HEK293 (cell line): Measurements from ENCODE around the gene LIPJ.

Experiments
- GLIS2 ChIP-seq: fragments of 450-650 bp; formaldehyde crosslinking; IDR thresholded peaks from 2 replicates; pipeline ENCODE4 v1.5.1; 2016; ENCODE audit warnings: missing biosample characterization, missing genetic modification characterization
- HIC1 ChIP-seq: fragments of 450-650 bp; formaldehyde crosslinking; IDR thresholded peaks from 2 replicates; pipeline ENCODE4 v1.5.1; 2016; ENCODE audit warnings: missing biosample characterization, missing genetic modification characterization
- PATZ1 ChIP-seq: fragments of 450-650 bp; formaldehyde crosslinking; IDR thresholded peaks from 2 replicates; pipeline ENCODE4 v1.5.1; 2016; ENCODE audit warnings: missing biosample characterization, missing genetic modification characterization
- PRDM6 ChIP-seq: fragments of 450-650 bp; formaldehyde crosslinking; IDR thresholded peaks from 2 replicates; pipeline ENCODE4 v1.5.1; 2017; ENCODE audit warnings: missing biosample characterization, missing genetic modification characterization
- RBAK ChIP-seq: fragments of 450-650 bp; formaldehyde crosslinking; IDR thresholded peaks from 2 replicates; pipeline ENCODE4 v1.5.1; 2016; ENCODE audit warnings: missing biosample characterization, missing genetic modification characterization
- ZBTB21 ChIP-seq: fragments of 450-650 bp; formaldehyde crosslinking; IDR thresholded peaks from 2 replicates; pipeline ENCODE4 v1.5.1; 2017; ENCODE audit warnings: missing biosample characterization, missing genetic modification characterization
- ZBTB6 ChIP-seq: fragments of 450-650 bp; formaldehyde crosslinking; IDR thresholded peaks from 2 replicates; pipeline ENCODE4 v1.5.1; 2017; ENCODE audit warnings: missing biosample characterization, missing genetic modification characterization
- ZNF132 ChIP-seq: fragments of 450-650 bp; formaldehyde crosslinking; IDR thresholded peaks from 2 replicates; pipeline ENCODE4 v1.5.1; 2017; ENCODE audit warnings: missing biosample characterization, missing genetic modification characterization, borderline replicate concordance
- ZNF223 ChIP-seq: fragments of 450-650 bp; formaldehyde crosslinking; IDR thresholded peaks from 2 replicates; pipeline ENCODE4 v1.5.1; 2016; ENCODE audit warnings: missing biosample characterization, missing genetic modification characterization
- ZNF280C ChIP-seq: fragments of 450-650 bp; formaldehyde crosslinking; IDR thresholded peaks from 2 replicates; pipeline ENCODE4 v1.5.1; 2016; ENCODE audit warnings: missing biosample characterization, missing genetic modification characterization
- ZNF549 ChIP-seq: fragments of 450-650 bp; IDR thresholded peaks from 2 replicates; pipeline ENCODE4 v1.5.1; 2018; ENCODE audit warnings: missing biosample characterization, missing genetic modification characterization, mild to moderate bottlenecking, inconsistent platforms, moderate library complexity
- ZNF626 ChIP-seq: fragments of 450-650 bp; sonication (Bioruptor Pico); formaldehyde crosslinking; IDR thresholded peaks from 2 replicates; pipeline ENCODE4 v1.5.1; 2018; ENCODE audit warnings: missing biosample characterization, missing genetic modification characterization, inconsistent platforms
- ZNF843 ChIP-seq: fragments of 450-650 bp; formaldehyde crosslinking; IDR thresholded peaks from 2 replicates; pipeline ENCODE4 v1.5.1; 2016; ENCODE audit warnings: missing biosample characterization, missing genetic modification characterization
- ZSCAN30 ChIP-seq: fragments of 450-650 bp; IDR thresholded peaks from 2 replicates; pipeline ENCODE4 v1.5.1; 2018; ENCODE audit warnings: missing biosample characterization, mild to moderate bottlenecking, missing genetic modification characterization, moderate library complexity
- ZXDB ChIP-seq: fragments of 450-650 bp; formaldehyde crosslinking; IDR thresholded peaks from 2 replicates; pipeline ENCODE4 v1.5.1; 2016; ENCODE audit warnings: missing biosample characterization, missing genetic modification characterization
- TF ChIP-seq, protein P1 (sequence below): fragments of 450-650 bp; IDR thresholded peaks from 2 replicates; pipeline ENCODE4 v1.5.1; 2018; ENCODE audit warnings: missing biosample characterization, mild to moderate bottlenecking, missing genetic modification characterization
- TF ChIP-seq, protein P2 (sequence below): fragments of 450-650 bp; formaldehyde crosslinking; IDR thresholded peaks from 2 replicates; pipeline ENCODE4 v1.5.1; 2017; ENCODE audit warnings: missing biosample characterization, missing genetic modification characterization
- TF ChIP-seq, protein P3 (sequence below): fragments of 450-650 bp; IDR thresholded peaks from 2 replicates; pipeline ENCODE4 v1.5.1; 2018; ENCODE audit warnings: missing biosample characterization, missing genetic modification characterization
- TF ChIP-seq, protein P4 (sequence below): fragments of 450-650 bp; formaldehyde crosslinking; IDR thresholded peaks from 2 replicates; pipeline ENCODE4 v1.5.1; 2016; ENCODE audit warnings: missing biosample characterization, missing genetic modification characterization
- TF ChIP-seq, protein P5 (sequence below): fragments of 450-650 bp; formaldehyde crosslinking; IDR thresholded peaks from 2 replicates; pipeline ENCODE4 v1.5.1; 2016; ENCODE audit warnings: missing biosample characterization, missing genetic modification characterization

LIPJ gene

DNA sequence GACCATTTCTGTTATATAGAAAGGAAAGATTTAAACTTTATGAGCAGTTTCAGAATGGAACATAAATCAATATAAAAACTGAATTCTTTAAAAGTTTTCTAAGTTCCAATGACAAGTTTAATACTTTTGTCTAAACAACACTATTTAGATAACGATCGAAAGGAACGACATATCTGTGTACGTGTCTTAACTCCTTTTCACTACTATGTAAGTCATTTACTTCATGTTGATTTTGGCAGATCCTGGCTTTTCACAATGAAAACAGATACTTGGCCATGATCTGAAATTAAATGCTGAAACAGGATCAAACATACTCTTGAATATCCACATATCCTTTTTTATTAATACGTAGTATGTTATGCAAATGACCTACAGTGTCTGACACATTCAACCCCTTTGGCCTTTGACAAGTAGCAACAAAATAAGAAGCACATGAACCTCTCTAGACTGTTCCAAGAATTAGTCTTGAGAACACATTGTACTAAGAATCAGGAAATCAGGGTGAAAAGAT is 45.4 kb upstream of the LIPJ start (continued):
- TF ChIP-seq PRDM6 (tag by site-specific recombination): peak; percentile 91
- peak; percentile 87 for TF ChIP-seq ZXDB (tag by site-specific recombination)
- TF ChIP-seq ZNF280C (tag by site-specific recombination): no peak
- 0 out of 2 replicates have a peak, but pooled peaks have one; percentile 60 for TF ChIP-seq ZNF626 (tag by site-specific recombination)
- TF ChIP-seq, protein P1, sequence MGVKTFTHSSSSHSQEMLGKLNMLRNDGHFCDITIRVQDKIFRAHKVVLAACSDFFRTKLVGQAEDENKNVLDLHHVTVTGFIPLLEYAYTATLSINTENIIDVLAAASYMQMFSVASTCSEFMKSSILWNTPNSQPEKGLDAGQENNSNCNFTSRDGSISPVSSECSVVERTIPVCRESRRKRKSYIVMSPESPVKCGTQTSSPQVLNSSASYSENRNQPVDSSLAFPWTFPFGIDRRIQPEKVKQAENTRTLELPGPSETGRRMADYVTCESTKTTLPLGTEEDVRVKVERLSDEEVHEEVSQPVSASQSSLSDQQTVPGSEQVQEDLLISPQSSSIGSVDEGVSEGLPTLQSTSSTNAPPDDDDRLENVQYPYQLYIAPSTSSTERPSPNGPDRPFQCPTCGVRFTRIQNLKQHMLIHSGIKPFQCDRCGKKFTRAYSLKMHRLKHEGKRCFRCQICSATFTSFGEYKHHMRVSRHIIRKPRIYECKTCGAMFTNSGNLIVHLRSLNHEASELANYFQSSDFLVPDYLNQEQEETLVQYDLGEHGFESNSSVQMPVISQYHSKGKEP (tag by site-specific recombination): peak; percentile 38; the same call in 1 of the 2 replicates
- 0 out of 2 replicates have a peak, but pooled peaks have one; percentile 11 for TF ChIP-seq ZNF549 (tag by site-specific recombination)
- TF ChIP-seq RBAK (tag by site-specific recombination): no peak
- TF ChIP-seq, protein P2, sequence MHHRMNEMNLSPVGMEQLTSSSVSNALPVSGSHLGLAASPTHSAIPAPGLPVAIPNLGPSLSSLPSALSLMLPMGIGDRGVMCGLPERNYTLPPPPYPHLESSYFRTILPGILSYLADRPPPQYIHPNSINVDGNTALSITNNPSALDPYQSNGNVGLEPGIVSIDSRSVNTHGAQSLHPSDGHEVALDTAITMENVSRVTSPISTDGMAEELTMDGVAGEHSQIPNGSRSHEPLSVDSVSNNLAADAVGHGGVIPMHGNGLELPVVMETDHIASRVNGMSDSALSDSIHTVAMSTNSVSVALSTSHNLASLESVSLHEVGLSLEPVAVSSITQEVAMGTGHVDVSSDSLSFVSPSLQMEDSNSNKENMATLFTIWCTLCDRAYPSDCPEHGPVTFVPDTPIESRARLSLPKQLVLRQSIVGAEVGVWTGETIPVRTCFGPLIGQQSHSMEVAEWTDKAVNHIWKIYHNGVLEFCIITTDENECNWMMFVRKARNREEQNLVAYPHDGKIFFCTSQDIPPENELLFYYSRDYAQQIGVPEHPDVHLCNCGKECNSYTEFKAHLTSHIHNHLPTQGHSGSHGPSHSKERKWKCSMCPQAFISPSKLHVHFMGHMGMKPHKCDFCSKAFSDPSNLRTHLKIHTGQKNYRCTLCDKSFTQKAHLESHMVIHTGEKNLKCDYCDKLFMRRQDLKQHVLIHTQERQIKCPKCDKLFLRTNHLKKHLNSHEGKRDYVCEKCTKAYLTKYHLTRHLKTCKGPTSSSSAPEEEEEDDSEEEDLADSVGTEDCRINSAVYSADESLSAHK (tag by site-specific recombination): peak; percentile 44; the same call in 1 of the 2 replicates
- TF ChIP-seq, protein P3, sequence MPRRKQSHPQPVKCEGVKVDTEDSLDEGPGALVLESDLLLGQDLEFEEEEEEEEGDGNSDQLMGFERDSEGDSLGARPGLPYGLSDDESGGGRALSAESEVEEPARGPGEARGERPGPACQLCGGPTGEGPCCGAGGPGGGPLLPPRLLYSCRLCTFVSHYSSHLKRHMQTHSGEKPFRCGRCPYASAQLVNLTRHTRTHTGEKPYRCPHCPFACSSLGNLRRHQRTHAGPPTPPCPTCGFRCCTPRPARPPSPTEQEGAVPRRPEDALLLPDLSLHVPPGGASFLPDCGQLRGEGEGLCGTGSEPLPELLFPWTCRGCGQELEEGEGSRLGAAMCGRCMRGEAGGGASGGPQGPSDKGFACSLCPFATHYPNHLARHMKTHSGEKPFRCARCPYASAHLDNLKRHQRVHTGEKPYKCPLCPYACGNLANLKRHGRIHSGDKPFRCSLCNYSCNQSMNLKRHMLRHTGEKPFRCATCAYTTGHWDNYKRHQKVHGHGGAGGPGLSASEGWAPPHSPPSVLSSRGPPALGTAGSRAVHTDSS (tag by site-specific recombination): peak; percentile 27; the same call in 1 of the 2 replicates
- TF ChIP-seq ZNF132: no peak
- TF ChIP-seq PATZ1: no peak
- TF ChIP-seq GLIS2 (tag by site-specific recombination): no peak
- TF ChIP-seq, protein P4, sequence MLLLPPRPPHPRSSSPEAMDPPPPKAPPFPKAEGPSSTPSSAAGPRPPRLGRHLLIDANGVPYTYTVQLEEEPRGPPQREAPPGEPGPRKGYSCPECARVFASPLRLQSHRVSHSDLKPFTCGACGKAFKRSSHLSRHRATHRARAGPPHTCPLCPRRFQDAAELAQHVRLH (tag by site-specific recombination): peak; percentile 46
- no peak for TF ChIP-seq ZBTB21
- TF ChIP-seq ZSCAN30 (tag by site-specific recombination): peak; percentile 44; the same call in 1 of the 2 replicates
- TF ChIP-seq, protein P5, sequence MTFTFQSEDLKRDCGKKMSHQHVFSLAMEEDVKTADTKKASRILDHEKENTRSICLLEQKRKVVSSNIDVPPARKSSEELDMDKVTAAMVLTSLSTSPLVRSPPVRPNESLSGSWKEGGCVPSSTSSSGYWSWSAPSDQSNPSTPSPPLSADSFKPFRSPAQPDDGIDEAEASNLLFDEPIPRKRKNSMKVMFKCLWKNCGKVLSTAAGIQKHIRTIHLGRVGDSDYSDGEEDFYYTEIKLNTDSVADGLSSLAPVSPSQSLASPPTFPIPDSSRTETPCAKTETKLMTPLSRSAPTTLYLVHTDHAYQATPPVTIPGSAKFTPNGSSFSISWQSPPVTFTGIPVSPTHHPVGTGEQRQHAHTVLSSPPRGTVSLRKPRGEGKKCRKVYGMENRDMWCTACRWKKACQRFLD: no peak
- no peak for TF ChIP-seq ZBTB6 (tag by site-specific recombination)
- TF ChIP-seq ZNF843 (tag by site-specific recombination): peak; percentile 94
- TF ChIP-seq HIC1 (tag by site-specific recombination): peak; percentile 72
- TF ChIP-seq ZNF223 (tag by site-specific recombination): no peak
